HCT116 (cell line): ENCODE data around the gene SPNS1.

Source experiments
- CBX3 ChIP-seq: IDR thresholded peaks from 2 replicates; pipeline ENCODE4 v1.6.1; 2012; ENCODE audit warnings: low read depth
- EZH2 ChIP-seq: fragments of 200-600 bp; sonication (generic); IDR thresholded peaks from 2 replicates; pipeline ENCODE4 v1.6.1; 2017; ENCODE audit warnings: antibody characterized with exemption, mixed run types
- TF ChIP-seq, protein P1 (sequence below), 3 experiments: fragments of 200-600 bp in 1 of 3; sonication (generic) in 1 of 3; IDR thresholded peaks in 2 of 3; conservative IDR thresholded peaks in 1 of 3; 2 replicates each; pipeline ENCODE4 v1.5.1; 2012 to 2017; ENCODE audit warnings: low read depth in 2 of 3, low read length in 2 of 3, antibody characterized with exemption in 1 of 3, borderline replicate concordance in 1 of 3, control low read depth in 1 of 3, mild to moderate bottlenecking in 1 of 3, mixed read lengths in 1 of 3, mixed run types in 1 of 3, moderate library complexity in 1 of 3; ENCODE audit not compliant: insufficient read depth in 1 of 3

DNA sequence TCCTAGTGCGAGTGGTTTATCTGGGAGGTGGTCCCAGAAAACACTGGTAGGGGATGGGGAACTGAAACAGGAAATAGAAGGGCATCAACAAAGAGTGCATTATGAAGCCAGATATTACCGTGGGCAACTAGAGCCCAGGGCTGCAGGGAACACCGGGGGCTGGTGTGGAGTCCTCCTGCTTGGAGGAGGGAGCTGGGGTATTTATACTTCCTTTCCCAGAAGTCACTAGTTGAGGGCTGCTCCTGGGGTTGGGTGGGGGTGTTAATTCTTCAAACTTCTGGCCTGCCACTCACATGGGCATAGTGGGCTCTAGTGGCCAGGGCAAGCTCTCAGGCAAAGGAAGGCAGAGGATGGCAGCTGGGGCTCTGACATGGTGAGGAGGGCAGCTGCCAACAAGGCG lies 25.0 kb downstream of the SPNS1 start:
- TF ChIP-seq CBX3 (no peak), EZH2 (no peak)
- TF ChIP-seq, protein P1, sequence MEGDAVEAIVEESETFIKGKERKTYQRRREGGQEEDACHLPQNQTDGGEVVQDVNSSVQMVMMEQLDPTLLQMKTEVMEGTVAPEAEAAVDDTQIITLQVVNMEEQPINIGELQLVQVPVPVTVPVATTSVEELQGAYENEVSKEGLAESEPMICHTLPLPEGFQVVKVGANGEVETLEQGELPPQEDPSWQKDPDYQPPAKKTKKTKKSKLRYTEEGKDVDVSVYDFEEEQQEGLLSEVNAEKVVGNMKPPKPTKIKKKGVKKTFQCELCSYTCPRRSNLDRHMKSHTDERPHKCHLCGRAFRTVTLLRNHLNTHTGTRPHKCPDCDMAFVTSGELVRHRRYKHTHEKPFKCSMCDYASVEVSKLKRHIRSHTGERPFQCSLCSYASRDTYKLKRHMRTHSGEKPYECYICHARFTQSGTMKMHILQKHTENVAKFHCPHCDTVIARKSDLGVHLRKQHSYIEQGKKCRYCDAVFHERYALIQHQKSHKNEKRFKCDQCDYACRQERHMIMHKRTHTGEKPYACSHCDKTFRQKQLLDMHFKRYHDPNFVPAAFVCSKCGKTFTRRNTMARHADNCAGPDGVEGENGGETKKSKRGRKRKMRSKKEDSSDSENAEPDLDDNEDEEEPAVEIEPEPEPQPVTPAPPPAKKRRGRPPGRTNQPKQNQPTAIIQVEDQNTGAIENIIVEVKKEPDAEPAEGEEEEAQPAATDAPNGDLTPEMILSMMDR (IDR thresholded peaks at IDR 0.05 in 2 of 3, conservative IDR thresholded peaks at IDR 0.05 in 1 of 3; ENCODE audit: borderline replicate concordance in 1 of 3, insufficient read depth in 1 of 3, low read depth in 2 of 3, low read length in 2 of 3), result no peak
